HG02588 (cell line): ENCODE results near the gene MYCN.
"Not testable (repeated sequence)": the region's sequence is repeated elsewhere in the genome, so short reads cannot be mapped to it uniquely, and the experiment has no call there.

ENCODE experiments used
- ATAC-seq: cut with Tn5 transposase; IDR thresholded peaks from one replicate; pipeline ENCODE4 v1.9.1; 2021; ENCODE audit warnings: mild to moderate bottlenecking, moderate library complexity; ENCODE audit not compliant: unreplicated experiment

The MYCN gene

DNA sequence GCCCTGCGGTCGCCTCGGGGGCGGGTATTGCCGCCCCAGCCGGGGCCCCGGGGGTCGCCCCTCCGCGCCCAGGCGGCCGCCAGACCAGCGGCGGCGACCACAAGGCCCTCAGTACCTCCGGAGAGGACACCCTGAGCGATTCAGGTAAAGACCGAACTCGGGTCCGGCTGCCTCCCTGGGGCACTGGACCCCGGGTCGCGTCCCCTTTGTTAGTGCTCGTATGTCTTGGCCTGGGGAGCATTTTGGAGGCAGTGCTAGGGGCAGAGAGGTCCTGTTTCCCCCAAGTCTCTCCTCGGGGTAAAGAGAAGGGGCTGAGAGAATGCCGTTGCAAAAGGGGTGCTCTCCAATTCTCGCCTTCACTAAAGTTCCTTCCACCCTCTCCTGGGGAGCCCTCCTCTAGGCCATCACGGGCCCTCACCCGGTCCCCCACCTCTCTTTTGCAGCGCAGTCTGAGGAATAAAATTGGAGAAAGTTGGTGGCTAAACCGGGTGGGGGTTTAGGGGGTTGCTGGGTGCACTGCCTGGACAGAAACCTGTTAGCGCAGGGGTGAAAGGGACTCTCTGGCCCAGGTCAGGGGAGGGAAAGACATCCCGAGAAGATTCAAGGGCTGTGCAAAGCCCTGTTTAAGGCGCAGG, 2.5 kb downstream of the MYCN start:
- ATAC-seq = no peak

DNA sequence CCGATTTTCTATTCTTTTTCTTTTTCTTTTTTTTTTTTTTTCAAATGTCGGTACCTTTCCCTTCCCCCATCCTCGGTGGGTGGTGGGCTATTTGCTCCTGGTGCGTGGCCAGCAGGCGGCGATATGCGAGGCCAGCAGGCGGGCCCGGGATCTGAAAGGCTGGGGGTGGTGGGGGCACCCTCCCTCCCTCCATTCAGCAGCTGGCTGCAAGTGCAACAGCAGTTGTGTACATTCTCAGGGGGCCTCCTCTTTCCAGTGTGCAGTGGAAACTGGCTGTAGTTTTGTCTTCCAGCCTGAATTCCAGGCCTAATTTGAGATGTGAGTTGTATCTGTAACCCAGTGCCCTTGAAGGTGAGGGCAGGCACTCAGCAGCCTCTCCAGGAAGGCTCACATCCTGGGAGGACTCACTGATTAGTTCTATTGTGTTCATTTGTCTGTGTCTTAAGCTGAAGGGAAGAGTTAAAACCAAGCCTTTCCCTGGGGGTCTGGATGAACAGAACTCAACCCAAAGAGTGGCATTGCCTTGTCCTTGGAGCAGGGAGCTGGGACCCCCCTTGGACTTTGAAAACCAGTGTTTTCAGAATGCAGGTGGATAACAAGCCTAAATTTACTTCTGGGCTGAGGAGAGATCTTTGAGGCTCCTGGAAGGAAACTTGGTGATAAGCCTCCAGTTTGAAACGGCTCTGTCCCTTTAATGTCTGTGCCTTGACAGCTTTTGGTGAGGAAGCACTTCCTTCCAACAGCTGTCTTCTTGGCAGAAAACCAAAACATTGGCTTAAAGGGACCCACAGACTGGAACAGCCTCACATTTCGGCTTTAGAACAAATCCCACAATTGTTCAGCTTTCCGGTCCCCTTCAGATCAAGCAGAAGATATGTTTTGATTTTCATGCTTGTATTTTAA, 3.3 kb downstream of the MYCN start:
- no peak for ATAC-seq

DNA sequence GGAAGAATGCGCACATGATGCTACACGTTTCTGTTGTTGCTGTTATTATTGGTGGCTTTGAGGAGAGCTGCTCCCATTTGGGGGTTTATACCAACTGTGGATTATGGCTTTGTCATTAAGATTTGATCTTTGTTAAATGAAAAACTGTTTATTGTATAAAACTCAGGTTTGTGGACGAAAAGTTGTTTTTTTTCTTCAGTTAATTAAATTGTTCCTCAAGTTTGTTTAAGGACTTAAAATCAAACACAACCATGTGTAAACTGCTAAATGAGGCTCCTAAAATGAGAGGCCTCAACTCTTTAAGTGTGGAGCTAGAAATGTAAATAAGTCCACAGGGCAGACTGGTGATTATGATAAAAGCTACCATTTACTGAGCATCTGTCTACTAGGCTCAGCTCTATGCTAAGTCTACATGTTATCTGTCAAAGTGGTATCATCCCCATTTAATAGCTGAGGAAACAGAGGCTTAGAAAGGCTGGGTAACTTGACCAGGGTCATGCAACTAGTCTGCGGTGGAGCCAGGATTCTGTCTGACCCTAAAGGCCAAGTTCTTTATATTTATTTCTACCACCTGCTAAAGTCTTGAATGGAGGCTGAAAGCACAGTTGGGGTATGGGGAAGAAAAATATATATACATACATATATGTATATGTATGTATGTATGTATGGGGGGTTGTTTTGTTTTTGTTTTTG, 4.1 kb downstream of the MYCN start:
- no peak for ATAC-seq

DNA sequence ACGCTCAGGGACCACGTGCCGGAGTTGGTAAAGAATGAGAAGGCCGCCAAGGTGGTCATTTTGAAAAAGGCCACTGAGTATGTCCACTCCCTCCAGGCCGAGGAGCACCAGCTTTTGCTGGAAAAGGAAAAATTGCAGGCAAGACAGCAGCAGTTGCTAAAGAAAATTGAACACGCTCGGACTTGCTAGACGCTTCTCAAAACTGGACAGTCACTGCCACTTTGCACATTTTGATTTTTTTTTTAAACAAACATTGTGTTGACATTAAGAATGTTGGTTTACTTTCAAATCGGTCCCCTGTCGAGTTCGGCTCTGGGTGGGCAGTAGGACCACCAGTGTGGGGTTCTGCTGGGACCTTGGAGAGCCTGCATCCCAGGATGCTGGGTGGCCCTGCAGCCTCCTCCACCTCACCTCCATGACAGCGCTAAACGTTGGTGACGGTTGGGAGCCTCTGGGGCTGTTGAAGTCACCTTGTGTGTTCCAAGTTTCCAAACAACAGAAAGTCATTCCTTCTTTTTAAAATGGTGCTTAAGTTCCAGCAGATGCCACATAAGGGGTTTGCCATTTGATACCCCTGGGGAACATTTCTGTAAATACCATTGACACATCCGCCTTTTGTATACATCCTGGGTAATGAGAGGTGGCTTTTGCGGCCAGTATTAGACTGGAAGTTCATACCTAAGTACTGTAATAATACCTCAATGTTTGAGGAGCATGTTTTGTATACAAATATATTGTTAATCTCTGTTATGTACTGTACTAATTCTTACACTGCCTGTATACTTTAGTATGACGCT, 5.8 kb downstream of the MYCN start:
- ATAC-seq = no peak

DNA sequence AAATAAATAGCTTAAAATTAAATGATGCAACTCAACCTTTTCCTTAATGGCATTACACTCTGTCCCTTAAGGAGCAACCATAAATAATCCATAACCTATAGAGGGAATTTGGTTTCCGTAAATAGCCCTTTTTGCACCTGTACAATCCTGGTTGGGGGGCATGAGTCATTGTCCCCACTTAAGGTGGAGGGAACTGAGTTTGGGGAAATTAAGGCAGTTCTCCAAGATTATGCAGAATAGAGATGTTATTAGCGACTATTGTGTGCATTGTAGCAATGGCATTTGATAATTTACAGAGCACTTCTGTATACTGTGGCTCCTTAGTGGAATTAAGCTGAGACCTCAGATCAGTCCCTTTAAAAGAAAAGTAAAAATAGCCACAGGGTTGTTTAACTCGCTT, 6.6 kb downstream of the MYCN start:
- ATAC-seq = no peak

DNA sequence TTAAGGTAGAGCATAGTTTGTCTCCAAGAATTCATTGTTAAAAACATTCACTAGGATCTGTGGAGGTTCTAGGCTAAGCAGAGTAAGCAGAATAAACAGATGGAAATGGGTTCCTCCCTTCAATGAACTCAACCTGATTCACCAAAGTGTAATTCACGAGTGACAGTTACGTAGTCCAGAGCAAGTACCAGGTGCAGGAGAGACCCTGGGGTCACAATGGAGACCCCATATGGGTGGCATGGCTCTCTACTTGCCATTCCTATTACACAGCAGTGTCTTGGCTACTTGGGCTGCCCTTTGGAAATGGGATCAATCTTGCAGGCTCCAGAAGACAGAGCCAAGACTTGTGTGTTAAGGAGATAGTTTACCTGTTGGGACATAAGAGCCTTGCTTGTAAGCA, 7.1 kb downstream of the MYCN start:
- no peak for ATAC-seq

DNA sequence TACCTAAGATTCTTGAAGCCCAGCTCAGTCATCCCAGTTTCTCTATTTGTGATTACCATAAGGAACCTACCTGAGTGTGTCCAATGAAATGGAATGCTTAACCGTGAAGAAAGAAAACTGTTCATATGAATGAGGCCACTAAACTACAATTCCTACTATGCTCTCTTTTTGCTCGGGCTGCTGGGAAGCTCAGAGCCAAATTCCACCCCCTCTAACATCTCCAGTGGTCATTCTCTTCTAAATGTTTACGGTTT, 8.3 kb downstream of the MYCN start:
- ATAC-seq = no peak

DNA sequence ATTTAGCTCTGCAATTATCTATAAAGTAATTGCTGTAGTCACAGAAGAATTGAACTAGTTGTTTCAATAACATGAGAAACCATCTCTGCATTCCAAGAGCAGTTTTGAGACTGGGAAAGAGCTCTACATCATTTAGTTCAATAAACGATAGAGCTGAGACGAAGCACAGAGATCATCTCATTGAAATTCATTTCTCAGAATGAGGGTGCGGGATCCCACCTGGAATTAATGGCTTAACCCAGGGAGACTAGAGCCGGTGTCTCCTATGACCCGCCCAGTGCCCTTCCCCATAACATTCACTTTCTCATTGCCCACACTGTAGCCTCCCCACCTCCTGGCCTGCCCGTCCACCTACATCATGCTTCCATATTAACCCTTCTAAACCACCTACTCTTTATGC, 8.8 kb downstream of the MYCN start:
- no peak for ATAC-seq

DNA sequence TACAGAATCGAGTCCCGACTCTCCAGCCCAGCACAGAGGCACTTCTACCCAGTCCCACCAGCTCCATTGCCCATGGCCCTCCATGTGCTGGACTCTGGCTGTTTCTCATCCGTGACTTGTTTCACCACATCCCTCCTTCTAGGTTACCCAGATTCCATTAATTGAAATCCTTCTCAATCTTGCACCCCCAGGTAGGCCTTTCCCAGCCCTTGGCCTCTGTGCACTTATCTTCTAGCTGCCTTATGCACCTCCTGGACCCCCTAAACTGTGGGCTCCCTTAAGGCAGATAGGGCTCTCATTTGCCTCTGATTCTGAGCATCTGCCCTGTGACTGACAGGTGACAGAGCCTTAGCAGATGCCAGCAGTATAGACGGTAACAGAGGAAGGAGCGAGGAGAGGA, 9.2 kb downstream of the MYCN start:
- no peak for ATAC-seq

DNA sequence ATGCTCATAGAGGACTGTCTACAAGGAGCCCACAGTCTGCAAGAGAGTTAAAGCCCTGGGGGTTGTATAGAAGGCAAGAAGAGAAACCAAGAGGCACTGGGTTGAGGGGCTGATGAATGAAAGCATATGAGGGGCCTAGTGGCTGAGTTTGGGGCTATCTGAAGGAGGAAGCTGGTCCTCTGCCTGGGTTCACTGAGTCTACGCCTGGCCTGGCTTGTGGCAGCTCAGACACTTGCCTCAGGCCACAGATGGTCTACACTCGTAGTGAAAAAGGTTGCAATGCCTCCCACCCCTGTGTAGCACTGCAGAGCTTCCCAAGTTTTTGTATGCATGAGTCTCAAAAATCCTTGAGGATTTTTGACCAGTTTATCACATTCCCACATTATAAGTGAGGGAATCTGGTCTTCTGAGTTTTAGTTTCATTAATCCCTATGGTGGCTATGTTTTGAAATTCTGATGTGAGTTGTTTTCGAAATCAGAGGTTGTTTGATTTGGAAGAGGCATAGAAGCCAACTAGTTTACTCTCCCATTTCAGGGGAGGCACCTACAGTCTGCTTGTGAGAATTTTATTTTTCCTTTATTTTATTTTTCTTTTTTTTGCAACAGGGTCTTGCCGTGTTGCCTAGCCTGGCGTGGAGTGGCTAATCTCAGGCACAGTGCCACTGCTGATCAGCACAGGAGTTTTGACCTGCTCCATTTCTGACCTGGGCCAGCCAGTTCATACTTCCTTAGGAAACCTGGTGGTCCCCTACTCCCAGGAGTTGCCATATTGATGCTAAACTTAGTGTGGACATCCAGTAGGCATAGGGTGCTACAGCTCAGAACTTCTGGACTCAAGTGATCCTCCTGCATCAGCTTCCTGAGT, 10.0 kb downstream of the MYCN start:
- ATAC-seq = no peak

DNA sequence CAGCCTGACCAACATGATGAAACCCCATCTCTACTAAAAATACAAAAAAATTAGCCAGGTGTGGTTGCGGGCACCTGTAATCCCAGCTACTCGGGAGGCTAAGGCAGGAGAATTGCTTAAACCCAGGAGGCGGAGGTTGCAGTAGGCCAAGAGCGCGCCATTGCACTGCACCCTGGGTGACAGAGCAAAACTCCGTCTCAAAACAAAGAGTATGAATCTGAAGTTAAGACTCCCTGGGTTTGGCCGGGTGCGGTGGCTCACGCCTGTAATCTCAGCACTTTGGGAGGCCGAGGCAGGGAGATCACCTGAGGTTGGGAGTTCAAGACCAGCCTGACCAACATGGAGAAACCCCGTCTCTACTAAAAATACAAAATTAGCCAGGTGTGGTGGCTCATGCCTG, 11.6 kb downstream of the MYCN start:
- ATAC-seq = not testable (repeated sequence)

DNA sequence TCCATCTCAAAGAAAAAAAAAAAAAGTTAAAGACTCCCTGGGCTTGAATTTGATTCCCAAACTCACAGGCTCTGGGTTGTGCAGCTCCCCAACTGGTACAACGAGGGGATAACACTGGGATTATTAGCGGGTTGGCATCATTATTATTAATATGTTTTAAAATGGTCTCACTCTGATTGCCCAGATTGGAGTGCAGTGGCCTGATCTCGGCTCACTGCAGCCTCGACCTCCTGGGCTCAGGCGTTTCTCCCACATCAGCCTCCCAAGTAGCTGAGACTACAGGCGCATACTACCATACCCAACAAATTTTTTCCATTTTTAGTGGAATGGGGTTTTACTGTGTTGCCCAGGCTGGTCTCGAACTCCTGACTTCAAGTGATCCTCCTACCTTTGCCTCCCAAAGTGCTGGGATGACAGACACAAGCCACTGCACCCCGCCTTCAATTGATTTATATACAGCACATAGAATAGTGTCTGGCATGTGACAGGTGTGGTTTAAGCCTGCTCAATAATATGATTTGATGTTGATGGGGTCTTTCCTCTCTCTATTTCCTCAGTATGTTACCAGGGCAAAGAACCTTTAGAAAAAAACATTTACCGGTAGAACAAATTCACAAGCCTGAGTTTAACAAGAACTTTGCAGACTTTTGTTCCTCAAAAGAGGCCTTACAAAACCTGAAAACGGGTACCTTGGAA, 12.2 kb downstream of the MYCN start:
- no peak for ATAC-seq

DNA sequence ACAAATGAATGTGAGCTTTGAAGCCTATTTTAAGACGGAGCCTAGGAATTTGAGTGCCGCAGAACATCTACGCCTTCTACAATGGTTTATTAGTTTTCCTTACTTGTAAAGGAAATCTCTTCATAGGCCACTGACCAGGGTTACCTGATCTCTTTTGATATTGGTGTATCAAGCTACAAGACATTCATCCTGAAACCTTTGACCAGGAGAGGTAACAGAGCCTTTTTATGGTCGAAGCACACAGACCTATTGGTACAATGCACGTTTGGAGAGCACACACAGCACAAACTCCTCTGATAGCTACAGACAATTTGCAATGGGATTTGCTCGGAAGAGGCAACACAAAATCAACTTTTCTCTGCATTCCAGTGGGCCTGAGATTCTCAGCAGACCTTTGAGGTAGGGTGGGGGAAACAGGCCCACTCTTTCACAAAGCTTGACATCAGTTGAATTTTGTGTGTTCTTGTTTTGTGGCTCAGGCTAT, 12.8 kb downstream of the MYCN start:
- ATAC-seq = no peak

DNA sequence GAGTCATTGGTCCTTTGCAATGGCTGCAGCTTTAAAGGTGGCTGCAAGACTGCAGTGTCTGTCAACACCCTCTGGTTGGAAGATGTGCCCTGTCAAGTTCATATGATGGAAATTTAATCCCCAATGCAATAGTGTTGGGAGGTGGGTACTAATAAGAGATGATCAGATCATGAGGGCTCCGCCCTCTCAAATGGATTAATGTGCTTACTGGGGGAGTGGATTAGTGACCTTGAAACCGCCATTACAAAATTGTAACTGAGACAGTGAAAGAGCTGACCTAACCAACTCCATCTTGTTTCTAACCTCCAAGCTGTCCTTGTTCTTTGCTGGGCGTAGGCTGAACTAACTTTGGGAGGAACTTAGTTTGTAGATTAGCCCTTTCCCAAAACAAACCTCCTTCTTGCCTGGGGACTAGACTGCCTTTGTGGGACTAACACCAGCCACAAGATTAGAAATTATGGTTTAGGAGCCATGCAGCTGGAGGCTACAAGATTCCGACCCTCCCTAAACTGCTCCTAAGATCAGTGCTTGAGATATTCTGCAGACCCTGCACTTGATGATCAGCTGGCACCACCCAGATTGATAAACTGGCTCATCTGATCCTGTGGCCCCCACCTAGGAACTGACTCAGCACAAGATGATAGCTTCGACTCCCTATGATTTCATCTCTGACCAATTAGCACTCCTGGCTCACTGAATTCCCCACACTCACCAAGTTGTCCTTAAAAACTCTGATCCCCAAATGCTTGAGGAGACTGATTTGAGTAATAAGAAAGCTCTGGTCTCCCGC, 13.7 kb downstream of the MYCN start:
- no peak for ATAC-seq

DNA sequence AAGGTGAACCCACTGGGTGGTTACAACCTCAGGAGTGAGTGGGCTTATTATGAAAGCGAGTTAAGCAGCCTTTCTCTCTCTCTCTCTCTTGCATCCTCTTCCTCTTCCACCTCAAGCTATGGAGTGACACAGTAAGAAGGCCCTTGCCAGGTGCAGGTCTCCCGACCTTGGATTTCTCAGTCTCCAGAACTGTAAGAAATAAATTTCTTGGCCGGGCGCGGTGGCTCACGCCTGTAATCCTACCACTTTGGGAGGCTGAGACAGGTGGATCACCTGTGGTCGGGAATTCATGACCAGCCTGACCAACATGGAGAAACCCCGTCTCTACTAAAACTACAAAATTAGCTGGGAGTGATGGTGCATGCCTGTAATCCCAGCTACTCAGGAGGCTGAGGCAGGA, 14.4 kb downstream of the MYCN start:
- no peak for ATAC-seq

DNA sequence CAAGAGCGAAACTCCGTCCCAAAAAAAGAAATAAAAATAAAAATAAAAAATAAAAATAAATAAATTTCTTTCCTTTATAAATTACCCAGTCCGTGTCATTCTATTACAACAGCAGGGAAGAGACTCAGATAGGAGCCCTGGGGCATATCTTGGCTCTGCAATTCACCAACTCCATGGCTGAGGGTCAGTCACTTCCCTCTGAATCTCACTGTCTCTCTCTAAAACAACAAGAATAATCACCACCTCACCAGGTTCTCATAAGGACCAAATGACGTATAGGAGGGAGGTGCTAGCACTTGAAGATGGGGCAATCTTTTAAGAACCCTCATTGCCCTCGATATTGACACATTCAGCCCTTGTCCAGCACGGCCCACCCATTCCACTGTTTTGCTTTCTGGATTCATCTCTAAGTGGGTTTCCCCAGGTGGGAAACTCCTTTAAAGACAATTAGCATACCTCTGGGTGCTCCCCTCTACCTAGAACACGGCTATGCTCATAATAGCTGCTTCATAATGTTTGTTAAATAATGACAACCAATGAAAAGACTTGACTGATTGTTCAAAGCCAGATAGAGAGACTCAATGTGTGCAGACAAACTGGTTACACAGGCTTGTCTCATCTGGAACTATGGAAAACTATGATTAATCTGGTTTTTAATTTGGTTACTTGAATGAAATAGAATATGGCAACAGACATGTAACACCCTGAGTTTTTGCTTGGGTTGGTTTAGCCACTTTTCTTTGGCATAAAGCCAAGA, 15.1 kb downstream of the MYCN start:
- ATAC-seq = no peak

DNA sequence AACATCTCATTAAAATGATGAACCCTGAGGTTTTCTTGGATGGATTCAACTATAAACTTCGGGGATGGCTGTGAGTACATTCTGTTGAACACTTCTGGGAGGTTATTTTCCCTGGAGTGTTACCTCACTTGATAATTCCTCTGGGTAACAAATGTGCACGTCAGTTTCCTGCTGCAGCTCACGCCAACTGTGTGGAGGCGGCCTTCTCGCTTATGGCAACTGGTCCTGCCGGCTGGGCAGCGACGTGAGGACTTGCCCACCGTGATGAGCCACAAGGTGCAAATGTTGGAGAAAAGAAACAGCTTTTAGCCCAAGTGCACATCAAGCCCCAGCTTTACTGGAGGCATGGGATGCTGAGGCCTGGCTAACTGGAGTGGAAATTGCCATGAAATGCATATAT, 15.9 kb downstream of the MYCN start:
- ATAC-seq = no peak
